WI38 (cell line): ENCODE measurements around the gene ARHGAP30.

Source experiments
- H3K4me3 ChIP-seq: 2 replicates; pipeline ENCODE4 v1.5.1; 2011; ENCODE audit warnings: low read depth, mild to moderate bottlenecking, control low read depth, low read length
- TF ChIP-seq, protein P1 (sequence below): IDR thresholded peaks from 2 replicates; pipeline ENCODE4 v1.5.1; 2012; ENCODE audit warnings: low read depth, mild to moderate bottlenecking, control low read depth, low read length

Gene ARHGAP30

DNA sequence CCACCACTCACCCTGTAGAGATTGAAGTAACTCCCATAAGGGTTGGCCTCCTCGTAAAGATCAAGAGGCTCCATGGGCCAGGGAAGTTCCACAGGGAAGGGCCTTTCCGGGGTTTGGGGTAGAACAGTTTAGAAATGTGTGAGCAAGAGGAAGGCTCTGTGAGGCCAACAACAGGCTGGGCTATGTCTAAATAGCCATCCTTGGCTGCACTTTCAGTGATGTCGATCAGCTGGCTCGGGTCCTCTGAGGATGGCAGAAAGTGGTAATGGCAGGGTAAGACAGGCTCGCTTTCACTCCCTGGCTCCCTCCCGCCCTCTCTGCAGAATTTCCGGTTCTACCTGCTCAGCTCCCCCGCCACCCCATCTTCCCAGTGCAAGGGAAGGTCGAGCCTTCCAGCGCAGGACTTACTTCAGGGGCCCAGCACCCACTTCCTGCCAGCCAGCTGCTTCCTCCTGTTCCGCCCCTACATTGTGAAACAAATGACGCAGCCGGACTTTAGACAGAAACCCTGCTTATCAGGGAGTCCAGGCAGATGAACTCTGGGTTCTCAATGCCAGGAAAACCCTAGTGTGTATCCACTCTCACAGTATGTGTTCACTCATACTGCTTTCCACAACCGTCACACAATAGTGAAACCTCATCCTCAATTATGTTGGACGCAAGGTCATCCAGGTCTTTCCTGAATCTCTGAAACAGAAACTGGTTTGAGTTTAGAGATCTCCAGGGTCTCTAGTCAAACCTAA lies 56.0 kb downstream of the ARHGAP30 start:
- H3K4me3 ChIP-seq = no peak overlapping the region
- TF ChIP-seq, protein P1, sequence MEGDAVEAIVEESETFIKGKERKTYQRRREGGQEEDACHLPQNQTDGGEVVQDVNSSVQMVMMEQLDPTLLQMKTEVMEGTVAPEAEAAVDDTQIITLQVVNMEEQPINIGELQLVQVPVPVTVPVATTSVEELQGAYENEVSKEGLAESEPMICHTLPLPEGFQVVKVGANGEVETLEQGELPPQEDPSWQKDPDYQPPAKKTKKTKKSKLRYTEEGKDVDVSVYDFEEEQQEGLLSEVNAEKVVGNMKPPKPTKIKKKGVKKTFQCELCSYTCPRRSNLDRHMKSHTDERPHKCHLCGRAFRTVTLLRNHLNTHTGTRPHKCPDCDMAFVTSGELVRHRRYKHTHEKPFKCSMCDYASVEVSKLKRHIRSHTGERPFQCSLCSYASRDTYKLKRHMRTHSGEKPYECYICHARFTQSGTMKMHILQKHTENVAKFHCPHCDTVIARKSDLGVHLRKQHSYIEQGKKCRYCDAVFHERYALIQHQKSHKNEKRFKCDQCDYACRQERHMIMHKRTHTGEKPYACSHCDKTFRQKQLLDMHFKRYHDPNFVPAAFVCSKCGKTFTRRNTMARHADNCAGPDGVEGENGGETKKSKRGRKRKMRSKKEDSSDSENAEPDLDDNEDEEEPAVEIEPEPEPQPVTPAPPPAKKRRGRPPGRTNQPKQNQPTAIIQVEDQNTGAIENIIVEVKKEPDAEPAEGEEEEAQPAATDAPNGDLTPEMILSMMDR = no peak

DNA sequence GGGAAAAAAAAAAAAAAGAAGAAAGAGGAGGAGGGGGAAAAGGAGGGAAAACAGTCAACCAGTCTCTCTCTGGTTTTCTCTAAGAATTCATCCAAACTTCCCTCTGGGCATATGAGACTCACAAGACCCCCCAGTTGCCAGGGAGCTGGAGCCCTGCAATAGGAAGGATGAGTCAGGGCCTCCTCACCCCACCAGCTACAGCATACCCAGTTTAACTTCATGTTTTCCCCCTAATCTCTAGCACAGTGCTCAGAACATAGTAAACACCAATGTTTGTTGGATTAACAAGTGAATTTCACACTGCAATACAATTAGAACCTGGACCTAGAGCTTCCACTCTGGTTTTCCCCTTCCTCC lies 56.6 kb downstream of the ARHGAP30 start:
- TF ChIP-seq, protein P1 = no peak
- no peak overlapping the region for H3K4me3 ChIP-seq

DNA sequence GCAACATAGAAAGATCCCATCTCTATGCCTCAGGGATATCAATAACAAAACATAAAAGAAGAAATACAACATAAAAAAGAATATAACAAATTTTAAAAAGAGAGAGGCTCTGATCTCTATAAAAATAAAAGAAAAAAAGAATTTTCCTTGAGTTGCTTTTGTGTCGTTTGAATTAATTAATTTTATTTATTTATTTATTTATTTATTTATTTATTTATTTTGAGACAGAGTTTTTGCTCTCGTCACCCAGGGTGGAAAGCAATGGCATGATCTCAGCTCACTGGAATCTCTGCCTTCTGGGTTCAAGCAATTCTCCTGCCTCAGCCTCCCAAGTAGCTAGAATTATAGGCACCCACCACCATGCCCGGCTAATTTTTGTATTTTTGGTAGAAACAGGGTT lies 57.3 kb downstream of the ARHGAP30 start:
- TF ChIP-seq, protein P1 = no peak

DNA sequence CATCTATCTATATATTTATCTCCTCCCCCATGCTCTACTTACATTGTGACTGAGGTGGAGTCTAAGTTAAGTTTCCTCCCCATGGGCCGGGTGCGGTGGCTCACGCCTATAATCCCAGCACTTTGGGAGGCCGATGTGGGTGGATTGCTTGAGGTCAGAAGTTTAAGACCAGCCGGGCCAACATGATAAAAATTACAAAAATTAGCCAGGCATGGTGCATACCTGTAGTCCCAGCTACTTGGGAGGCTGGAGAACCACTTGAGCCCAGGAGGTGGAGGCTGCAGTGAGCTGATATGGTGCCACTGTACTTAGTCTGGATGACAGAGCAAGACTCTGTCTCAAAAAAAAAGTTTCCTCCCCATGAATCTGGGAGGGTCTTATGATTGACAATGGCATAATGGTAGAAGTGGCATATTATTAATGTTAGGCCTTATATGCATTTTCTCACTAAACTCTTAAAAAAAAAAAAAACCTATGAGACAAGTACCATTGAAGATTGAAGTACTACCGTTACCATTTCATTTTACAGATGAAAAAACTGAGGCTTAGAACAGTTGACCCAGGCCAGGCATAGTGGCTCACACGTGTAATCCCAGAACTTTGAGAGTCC lies 60.0 kb downstream of the ARHGAP30 start:
- TF ChIP-seq, protein P1 = no peak
- no peak overlapping the region for H3K4me3 ChIP-seq

More for the DNA sequence above, 57.3 kb downstream of the ARHGAP30 start:
- H3K4me3 ChIP-seq = no peak overlapping the region

DNA sequence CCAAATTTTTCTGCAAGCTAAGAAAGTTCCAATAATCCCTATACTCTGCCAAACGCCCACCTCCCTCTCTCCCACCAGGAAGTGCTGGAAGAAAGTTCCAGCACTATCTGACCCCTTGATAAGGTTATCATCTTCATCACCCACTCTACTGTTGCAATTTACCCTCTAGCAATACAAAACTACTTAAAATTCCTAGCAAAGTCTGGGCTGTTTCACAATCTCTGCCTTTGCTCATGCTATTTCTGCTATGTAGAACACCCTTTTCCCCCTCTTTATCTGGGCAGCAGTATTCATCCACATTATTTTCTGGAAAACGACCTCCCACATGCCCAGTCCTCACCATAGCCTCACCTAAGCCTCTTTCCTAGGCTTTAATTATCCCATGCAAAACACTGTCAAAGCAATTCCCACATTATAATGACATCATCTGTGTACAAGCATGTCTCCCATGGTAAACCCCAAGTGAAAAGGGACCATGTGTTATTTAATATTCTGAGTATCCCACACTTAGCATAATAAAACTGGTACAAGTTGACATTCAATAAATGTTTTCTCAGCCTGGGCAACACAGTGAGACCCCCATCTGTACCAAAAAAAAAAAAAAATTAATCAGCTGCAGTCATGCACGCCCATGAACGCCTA lies 60.7 kb downstream of the ARHGAP30 start:
- TF ChIP-seq, protein P1 = no peak
- no peak overlapping the region for H3K4me3 ChIP-seq

DNA sequence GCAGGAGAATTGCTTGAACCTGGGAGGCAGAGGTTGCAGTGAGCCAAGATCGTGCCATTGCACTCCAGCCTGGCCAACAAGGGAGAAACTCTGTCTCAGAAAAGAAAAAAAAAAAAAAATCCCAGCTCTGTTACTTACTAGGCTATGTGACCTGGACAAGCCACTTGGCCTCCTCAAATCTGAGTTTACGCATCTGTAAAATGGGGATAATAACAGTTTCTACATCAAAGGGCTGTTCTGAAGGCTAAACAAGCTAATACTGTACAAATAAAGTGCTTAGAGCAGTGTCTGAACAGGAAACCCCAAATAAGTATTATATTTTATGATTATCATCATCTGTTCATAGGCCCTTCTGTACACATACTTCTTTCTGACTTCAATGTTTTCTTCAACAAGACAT lies 62.3 kb downstream of the ARHGAP30 start:
- TF ChIP-seq, protein P1 = no peak
- no peak overlapping the region for H3K4me3 ChIP-seq

DNA sequence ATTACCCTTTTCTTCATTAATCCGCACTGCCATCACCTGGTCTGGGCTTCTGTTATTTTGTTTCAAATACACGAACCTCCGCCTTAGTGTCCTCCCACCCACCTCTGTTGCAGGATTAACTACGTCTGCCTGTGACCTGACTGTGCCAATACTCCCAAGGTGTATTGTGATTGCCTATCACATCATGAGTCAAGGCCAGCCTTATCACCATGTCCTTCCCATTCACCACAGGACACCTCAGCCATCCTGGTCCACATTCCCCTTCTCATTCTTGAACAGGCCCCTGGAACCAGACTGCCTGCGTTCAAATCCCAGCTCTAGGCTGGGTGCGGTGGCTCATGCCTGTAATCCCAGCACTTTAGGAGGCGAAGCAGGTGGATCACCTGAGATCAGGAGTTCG lies 63.1 kb downstream of the ARHGAP30 start:
- TF ChIP-seq, protein P1 = no peak
- H3K4me3 ChIP-seq = no peak overlapping the region
